Trophoblast cell (in vitro differentiated cells and primary cell): ENCODE data around the gene RBFOX1.

Source experiments
- DNase-seq, 2 donors: peaks; one replicate each; pipeline ENCODE4 v3.0.0-alpha.2; 2016
- H2AFZ ChIP-seq: 2 replicates; pipeline ENCODE4 v1.6.1; 2013; ENCODE audit warnings: low read length, moderate library complexity, mild to moderate bottlenecking; ENCODE audit not compliant: insufficient read depth, poor library complexity
- H2AK5ac ChIP-seq: 2 replicates; pipeline ENCODE4 v1.6.1; 2013; ENCODE audit warnings: mild to moderate bottlenecking, low read length
- H2BK120ac ChIP-seq: 2 replicates; pipeline ENCODE4 v1.6.1; 2013; ENCODE audit warnings: low read length, mild to moderate bottlenecking, moderate library complexity; ENCODE audit not compliant: insufficient read depth, poor library complexity
- H2BK12ac ChIP-seq: 2 replicates; pipeline ENCODE4 v1.6.1; 2013; ENCODE audit warnings: mild to moderate bottlenecking, low read length, moderate library complexity
- H2BK5ac ChIP-seq: 2 replicates; pipeline ENCODE4 v1.6.1; 2013; ENCODE audit warnings: low read length, low read depth, moderate library complexity, mild to moderate bottlenecking; ENCODE audit not compliant: poor library complexity
- H3K14ac ChIP-seq: 2 replicates; pipeline ENCODE4 v1.6.1; 2013; ENCODE audit warnings: mild to moderate bottlenecking, low read length
- H3K18ac ChIP-seq: 2 replicates; pipeline ENCODE4 v1.6.1; 2013; ENCODE audit warnings: mild to moderate bottlenecking, low read length
- H3K23ac ChIP-seq: 2 replicates; pipeline ENCODE4 v1.6.1; 2013; ENCODE audit warnings: low read length
- H3K27ac ChIP-seq: 2 replicates; pipeline ENCODE4 v1.5.1; 2013; ENCODE audit warnings: low read depth, mild to moderate bottlenecking, inconsistent platforms, low read length, moderate library complexity
- H3K27me3 ChIP-seq: 2 replicates; pipeline ENCODE4 v1.6.1; 2013; ENCODE audit warnings: inconsistent platforms, mild to moderate bottlenecking, low read length, moderate library complexity; ENCODE audit not compliant: insufficient read depth
- H3K36me3 ChIP-seq, 2 experiments: 1 replicate in 1 of 2; 2 replicates in 1 of 2; pipeline ENCODE4 v1.6.1; 2013; ENCODE audit warnings: low read length in 2 of 2, mild to moderate bottlenecking in 2 of 2, moderate library complexity in 1 of 2; ENCODE audit not compliant: insufficient read depth in 2 of 2, control insufficient read depth in 1 of 2
- H3K4ac ChIP-seq: 2 replicates; pipeline ENCODE4 v1.6.1; 2013; ENCODE audit warnings: low read depth, mild to moderate bottlenecking, low read length, moderate library complexity
- H3K4me1 ChIP-seq, 2 experiments: 1 replicate in 1 of 2; 2 replicates in 1 of 2; pipeline ENCODE4 v1.6.1; 2013; ENCODE audit warnings: low read length in 2 of 2, mild to moderate bottlenecking in 2 of 2, moderate library complexity in 1 of 2; ENCODE audit not compliant: insufficient read depth in 2 of 2, control insufficient read depth in 1 of 2
- H3K4me2 ChIP-seq: 2 replicates; pipeline ENCODE4 v1.6.1; 2013; ENCODE audit warnings: inconsistent platforms, mild to moderate bottlenecking, low read length, moderate library complexity
- H3K4me3 ChIP-seq: 2 replicates; pipeline ENCODE4 v1.5.1; 2013; ENCODE audit warnings: mild to moderate bottlenecking, low read depth, low read length, inconsistent platforms
- H3K79me1 ChIP-seq: one replicate; pipeline ENCODE4 v1.6.1; 2013; ENCODE audit warnings: low read length
- H3K79me2 ChIP-seq: 2 replicates; pipeline ENCODE4 v1.6.1; 2013; ENCODE audit warnings: low read length, mild to moderate bottlenecking; ENCODE audit not compliant: control insufficient read depth, insufficient read depth, poor library complexity
- H3K9ac ChIP-seq: 2 replicates; pipeline ENCODE4 v1.6.1; 2013; ENCODE audit warnings: mild to moderate bottlenecking, low read length
- H3K9me3 ChIP-seq: 2 replicates; pipeline ENCODE4 v1.6.1; 2013; ENCODE audit warnings: low read depth, mild to moderate bottlenecking, control low read depth, inconsistent platforms, low read length; ENCODE audit not compliant: insufficient read depth
- H4K12ac ChIP-seq: 2 replicates; pipeline ENCODE4 v1.6.1; 2013; ENCODE audit warnings: low read depth, mild to moderate bottlenecking, low read length, moderate library complexity
- H4K8ac ChIP-seq: 2 replicates; pipeline ENCODE4 v1.6.1; 2013; ENCODE audit warnings: low read depth, mild to moderate bottlenecking, low read length, moderate library complexity
- H4K91ac ChIP-seq: one replicate; pipeline ENCODE4 v1.6.1; 2013; ENCODE audit warnings: low read depth, mild to moderate bottlenecking, low read length, moderate library complexity
- WGBS: extraction: QIAGEN DNeasy Blood & Tissue Kit; methylation state at CpG from one replicate; pipeline ENCODE4 v1.1.7; 2013; ENCODE audit warnings: missing lambda C conversion rate; ENCODE audit not compliant: insufficient read length, insufficient coverage; ENCODE audit errors: extremely low coverage; 5-methylcytosine and 5-hydroxymethylcytosine counted together

Gene RBFOX1

GRCh38 chr16:7420079-7420478 lies 87.4 kb downstream of the RBFOX1 start:
- no peaks in the 10 kb centered on the region for H3K79me2 ChIP-seq
- H3K4me2 ChIP-seq, result no peak overlapping the region
- no peaks in the 10 kb centered on the region for H3K4me1 ChIP-seq
- H2AFZ ChIP-seq, result no peak overlapping the region
- no peaks in the 10 kb centered on the region for H3K36me3 ChIP-seq
- WGBS, result no CpG with 5 or more reads among the region's 6 CpGs
- H2BK12ac ChIP-seq, result no peak overlapping the region
- H3K27me3 ChIP-seq, result no peaks in the 10 kb centered on the region
- H3K23ac ChIP-seq, result no peak overlapping the region
- no peak overlapping the region for H2BK120ac ChIP-seq
- no peak overlapping the region for H4K12ac ChIP-seq
- no peak overlapping the region for H2BK5ac ChIP-seq
- no peak overlapping the region for H3K4me3 ChIP-seq
- H3K18ac ChIP-seq, result no peak overlapping the region
- no peak overlapping the region for H3K14ac ChIP-seq
- no peaks in the 10 kb centered on the region for H3K9me3 ChIP-seq
- no peak overlapping the region for H3K27ac ChIP-seq
- H4K91ac ChIP-seq, result no peak overlapping the region
- no peak overlapping the region for H4K8ac ChIP-seq
- H3K4ac ChIP-seq, result no peak overlapping the region
- no peaks in the 10 kb centered on the region for H3K79me1 ChIP-seq
- no peak for DNase-seq
- no peak overlapping the region for H3K9ac ChIP-seq
- H2AK5ac ChIP-seq, result no peak overlapping the region

DNA sequence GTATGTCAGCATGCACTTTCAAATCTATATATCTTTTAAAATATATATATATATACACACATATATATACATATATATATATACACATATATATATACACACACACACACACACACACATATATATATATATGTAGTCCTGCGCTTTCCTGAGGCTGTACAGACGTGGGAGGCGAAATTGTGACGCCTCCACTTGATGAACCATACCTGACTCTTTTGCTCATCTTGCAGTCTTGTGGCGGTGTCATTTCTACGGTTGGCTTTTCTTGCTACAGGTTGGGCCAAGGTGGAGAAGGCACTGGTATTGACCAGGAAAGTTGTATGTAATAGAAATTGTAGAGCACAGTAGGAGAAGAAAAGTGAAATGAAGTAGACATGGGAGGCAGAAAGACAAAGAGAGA lies 88.2 kb downstream of the RBFOX1 start:
- Histone ChIP-seq H3K4me2 (no peak overlapping the region), H2BK5ac (no peak overlapping the region), H2BK120ac (no peak overlapping the region), H3K27ac (no peak overlapping the region), H3K4me3 (no peak overlapping the region), H3K36me3 (no peaks in the 10 kb centered on the region), H2BK12ac (no peak overlapping the region), H3K27me3 (no peaks in the 10 kb centered on the region), H2AFZ (no peak overlapping the region), H3K4ac (no peak overlapping the region), H3K79me2 (no peaks in the 10 kb centered on the region), H3K79me1 (no peaks in the 10 kb centered on the region), H3K14ac (no peak overlapping the region), H3K9me3 (no peaks in the 10 kb centered on the region), H3K23ac (no peak overlapping the region), H4K12ac (no peak overlapping the region), H4K91ac (no peak overlapping the region), H3K18ac (no peak overlapping the region), H2AK5ac (no peak overlapping the region), H4K8ac (no peak overlapping the region), H3K9ac (no peak overlapping the region), H3K4me1 (no peaks in the 10 kb centered on the region)
- no CpG with 5 or more reads among the region's 6 CpGs for WGBS
- no peak for DNase-seq

- Histone ChIP-seq H2AK5ac (no peak overlapping the region), H3K4me2 (no peak overlapping the region), H4K12ac (no peak overlapping the region), H2BK5ac (no peak overlapping the region), H3K23ac (no peak overlapping the region), H3K27me3 (no peaks in the 10 kb centered on the region), H3K27ac (no peak overlapping the region), H3K4me1 (no peaks in the 10 kb centered on the region), H3K4ac (no peak overlapping the region), H3K79me1 (no peaks in the 10 kb centered on the region), H4K91ac (no peak overlapping the region), H4K8ac (no peak overlapping the region), H3K9ac (no peak overlapping the region), H2BK12ac (no peak overlapping the region), H3K18ac (no peak overlapping the region), H2BK120ac (no peak overlapping the region), H3K9me3 (no peaks in the 10 kb centered on the region), H3K4me3 (no peak overlapping the region), H3K79me2 (no peaks in the 10 kb centered on the region), H3K36me3 (no peaks in the 10 kb centered on the region), H2AFZ (no peak overlapping the region), H3K14ac (no peak overlapping the region)
- no peak for DNase-seq
- WGBS, result no CpG with 5 or more reads among the region's 5 CpGs
Observed at GRCh38 chr16:7421578-7421977, 88.9 kb downstream of the RBFOX1 start.

- Histone ChIP-seq H3K79me2 (no peaks in the 10 kb centered on the region), H4K91ac (no peak overlapping the region), H3K9ac (no peak overlapping the region), H3K23ac (no peak overlapping the region), H3K27ac (no peak overlapping the region), H3K14ac (no peak overlapping the region), H3K27me3 (no peaks in the 10 kb centered on the region), H3K4ac (no peak overlapping the region), H2BK12ac (no peak overlapping the region), H2BK5ac (no peak overlapping the region), H2BK120ac (no peak overlapping the region), H3K36me3 (no peaks in the 10 kb centered on the region), H3K4me3 (no peak overlapping the region), H4K12ac (no peak overlapping the region), H2AK5ac (no peak overlapping the region), H3K4me1 (no peaks in the 10 kb centered on the region), H3K79me1 (no peaks in the 10 kb centered on the region), H3K18ac (no peak overlapping the region), H2AFZ (no peak overlapping the region), H3K9me3 (no peaks in the 10 kb centered on the region), H4K8ac (no peak overlapping the region), H3K4me2 (no peak overlapping the region)
- WGBS, result no CpG with 5 or more reads among the region's 21 CpGs
- no peak for DNase-seq
Observed at GRCh38 chr16:7422036-7422888, 89.6 kb downstream of the RBFOX1 start.
